HG03520 (cell line): Measurements from ENCODE around the gene TNNI3.
"Not testable (repeated sequence)": the region's sequence is repeated elsewhere in the genome, so short reads cannot be mapped to it uniquely, and the experiment has no call there.

Experiments
- ATAC-seq: cut with Tn5 transposase; IDR thresholded peaks from one replicate; pipeline ENCODE4 v1.9.1; 2021; ENCODE audit warnings: mild to moderate bottlenecking, moderate library complexity; ENCODE audit not compliant: unreplicated experiment

Gene TNNI3

DNA sequence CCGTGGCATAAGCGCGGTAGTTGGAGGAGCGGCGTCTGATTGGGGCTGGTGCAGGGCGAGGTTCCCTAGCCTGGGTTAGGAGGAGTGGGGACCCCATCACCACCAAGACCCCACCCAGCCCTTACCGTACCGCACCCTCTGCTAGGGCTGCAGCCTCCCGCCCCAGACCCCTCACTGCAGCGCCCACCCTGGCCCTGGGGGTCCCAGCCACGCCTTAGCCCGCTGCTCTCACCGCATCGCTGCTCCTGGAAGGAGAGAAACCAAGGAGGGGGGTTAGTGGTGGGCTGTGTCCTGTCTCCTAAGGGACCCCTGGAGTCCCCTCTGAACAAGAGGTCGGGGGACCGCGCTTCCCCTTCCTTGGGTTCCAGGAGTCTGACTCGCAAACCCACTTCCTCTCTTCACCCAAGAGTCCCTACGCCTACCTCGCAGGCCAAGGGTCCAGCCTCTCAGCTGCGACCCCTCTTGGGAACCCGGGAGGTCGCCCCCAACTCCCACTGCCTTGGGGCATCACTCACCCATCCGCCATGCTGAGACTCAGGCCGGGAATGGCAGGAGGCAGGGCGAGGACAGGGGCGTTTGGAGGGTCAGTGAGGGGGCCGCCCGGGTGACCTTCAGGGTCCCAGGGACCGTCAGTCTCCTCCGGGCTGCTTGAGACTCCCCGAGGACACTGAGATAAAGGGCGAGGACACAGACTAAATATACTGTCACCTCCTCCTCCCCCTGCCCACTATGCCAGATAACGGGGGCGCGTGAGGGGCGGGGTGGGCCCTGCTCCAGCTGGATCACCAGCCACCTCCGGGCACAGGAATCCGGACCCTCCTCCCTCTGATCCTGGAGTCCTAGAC lies at the start of gene TNNI3:
Gene TNNI3, minus strand, starts transcription at position 669 of the 845 bp plus-strand sequence. Its CDS starts 143 bp downstream, at position 526.
- no peak for ATAC-seq

DNA sequence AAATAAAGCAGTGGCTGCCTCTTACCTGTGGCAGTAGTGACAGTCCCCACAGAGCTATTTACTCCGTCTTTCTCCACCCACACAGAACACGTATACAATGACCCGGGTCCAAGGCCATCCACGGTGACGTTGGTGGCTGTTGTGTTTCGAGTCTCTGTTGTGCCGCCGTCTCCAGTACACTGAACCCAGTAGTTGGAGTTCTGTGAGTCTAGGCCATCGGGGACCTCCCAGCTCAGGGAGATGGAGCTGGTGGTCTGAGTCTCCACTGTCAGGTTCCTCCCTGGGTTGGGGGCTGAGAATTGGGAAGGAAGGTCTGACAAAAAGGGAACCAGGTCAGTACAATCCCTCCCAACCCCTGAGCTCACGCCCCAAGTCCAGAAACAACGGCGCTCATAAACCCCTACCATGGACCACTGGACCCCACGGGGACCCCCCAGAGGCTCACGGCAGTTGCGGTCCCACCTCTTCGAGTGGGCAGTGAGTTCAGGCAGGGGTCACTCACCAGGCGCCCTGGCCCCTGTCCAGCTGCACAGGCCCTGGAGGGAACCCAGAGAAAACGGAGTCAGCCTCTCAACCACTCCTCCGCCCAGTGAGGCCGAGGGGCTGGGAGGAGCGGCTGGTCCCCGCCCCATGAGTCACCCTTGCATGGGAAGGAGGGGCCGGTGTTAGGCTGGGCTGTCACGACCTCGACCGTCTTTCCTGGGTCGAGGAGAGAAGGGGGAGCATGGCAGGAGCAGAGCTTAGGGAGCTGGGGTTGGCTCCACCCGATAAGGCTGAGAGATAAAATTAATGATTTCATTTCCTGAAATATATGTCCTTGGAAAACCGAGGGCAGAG lies 49.4 kb upstream of the TNNI3 start:
- ATAC-seq = no peak

DNA sequence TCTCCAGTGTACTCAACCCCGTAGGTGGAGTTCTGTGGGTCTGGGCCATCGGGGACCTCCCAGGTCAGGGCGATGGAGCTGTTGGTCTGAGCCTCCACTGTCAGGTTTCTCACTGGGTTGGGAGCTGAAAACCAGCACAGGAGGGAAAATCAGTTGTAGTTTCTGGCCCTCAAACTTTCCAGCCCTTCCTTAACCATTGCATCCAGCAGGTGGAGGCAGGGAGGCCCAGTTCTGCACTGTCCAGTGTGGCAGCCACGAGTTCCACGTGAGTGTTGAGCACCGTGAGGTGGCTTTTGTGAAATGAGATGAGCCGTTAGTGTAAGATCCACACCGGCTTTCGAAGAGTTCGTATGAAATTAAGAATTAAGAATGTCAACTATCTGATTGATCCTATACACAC lies 44.7 kb upstream of the TNNI3 start:
- ATAC-seq = not testable (repeated sequence)

DNA sequence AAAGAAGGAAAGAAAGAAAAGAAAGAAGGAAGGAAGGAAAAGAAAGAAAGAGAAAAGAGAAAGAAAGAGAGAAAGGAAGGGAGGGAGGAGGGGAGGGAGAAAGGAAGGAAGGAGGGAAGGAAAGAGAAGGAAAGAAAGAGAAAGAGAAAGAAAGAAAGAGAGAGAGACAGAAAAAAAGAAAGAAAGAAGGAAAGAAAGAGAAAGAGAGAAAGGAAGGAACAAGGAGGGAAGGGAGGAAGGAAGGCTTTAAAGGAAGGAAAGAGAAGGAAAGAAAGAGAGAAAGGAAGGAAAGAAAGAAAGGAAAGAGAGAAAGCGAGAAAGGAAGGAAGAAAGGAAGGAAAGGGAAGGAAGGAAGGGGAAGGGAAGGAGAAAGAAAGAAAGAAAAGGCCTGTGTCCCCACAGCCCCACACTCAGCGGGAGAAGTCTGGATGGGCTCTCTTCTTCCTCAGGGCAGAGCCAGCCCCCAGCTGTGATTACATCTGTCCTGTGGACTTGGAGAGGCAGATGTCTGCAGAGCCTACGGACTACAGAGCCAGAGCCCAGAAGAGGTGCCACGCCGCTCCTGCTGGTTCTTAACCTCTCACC lies 42.2 kb upstream of the TNNI3 start:
- ATAC-seq = no peak

DNA sequence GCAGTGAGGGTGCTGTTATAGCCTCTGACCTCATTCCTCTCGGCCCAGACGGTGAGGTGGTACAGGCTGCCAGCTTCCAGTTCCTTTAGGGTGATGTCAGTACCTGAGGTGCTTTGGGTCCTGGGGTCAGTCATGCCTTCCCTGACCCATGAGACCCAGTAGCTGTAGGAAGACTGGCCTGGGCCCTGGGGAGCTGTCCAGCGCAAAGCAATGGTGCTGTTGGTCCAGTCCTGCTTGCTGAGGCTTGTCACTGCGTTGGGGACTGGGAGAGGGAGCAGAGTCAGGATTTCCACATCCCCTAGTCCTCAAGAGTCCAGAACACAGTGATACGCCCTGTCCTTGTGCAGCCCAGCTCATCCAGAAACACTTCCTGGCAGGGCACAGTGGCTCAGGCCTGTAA lies 41.1 kb upstream of the TNNI3 start:
- no peak for ATAC-seq

DNA sequence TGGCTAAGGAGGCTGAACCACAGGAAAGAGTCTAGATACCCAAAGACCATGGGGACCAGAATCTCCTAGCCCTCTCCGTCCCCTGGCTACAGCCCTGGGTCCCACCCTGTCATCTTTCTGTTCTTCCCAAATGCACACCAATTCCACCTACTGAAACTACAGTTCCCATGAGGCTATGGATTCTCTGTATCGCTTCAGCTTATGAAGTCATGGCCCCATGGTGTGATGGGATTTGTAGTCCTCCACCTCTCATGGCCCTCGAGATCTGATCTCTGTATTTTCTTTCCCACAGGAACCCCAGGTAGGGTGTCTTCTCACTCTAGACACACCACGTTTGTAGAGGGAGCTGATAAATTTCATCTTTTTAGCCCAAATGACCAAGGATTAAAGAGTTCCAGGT lies 40.0 kb upstream of the TNNI3 start:
- no peak for ATAC-seq

DNA sequence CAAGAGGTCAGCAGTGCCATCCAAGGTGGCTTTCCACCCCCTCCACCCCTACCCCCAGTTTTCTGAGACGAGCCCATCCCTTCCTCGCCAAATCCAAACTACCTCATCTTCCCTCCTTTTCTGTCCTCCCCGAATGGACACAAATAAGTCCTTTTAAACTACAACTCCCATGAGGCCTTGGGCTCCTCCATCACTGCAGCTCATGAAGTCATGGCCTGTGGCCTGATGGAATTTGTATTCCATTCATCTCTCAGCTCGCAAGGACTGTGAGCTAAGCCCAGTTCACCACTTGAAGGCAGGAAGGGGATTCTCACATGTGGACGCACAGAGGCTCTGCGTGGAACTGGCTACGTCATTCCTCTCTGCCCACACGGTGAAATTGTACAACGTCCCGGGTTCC lies 39.3 kb upstream of the TNNI3 start:
- ATAC-seq = no peak

DNA sequence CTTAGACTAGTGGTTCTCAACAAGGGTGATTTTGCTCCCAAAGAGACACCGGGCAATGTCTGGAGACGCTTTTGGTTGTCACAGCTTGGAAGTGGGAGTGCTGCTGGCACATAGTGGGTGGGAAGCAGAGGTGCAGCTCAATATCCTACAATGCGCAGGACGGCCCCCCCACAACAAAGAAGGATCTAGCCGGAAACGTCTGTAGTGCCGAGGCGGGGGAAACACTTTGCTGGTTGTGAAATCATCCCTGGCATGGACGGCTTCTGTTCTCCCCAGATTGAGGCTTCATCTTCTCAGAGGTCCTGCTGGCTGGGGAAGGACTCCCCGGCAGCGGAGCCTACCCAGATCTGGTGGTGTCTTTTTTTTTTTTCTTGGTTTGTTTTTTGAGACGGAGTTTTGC lies 35.9 kb upstream of the TNNI3 start:
- no peak for ATAC-seq

DNA sequence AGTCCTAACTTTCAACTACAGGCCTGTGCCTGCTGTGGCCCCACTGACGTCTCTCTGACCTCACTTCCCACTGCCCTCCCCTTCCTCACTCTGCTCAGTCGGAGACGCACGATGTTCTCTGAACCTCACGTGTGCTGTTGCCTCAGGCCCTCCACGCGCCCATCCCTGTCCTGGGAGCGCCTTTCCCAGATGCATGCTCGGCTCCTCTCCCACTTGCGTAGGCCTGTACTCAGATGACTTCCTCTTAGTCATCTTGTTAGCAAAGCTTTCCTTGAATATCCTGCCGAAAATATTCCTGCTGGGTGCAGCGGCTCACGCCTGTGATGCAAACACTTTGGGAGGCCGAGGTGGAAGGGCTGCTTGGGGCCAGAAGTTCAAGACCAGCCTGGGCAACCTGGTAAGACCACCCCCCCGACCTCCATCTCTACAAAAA lies 31.9 kb upstream of the TNNI3 start:
- ATAC-seq = no peak

DNA sequence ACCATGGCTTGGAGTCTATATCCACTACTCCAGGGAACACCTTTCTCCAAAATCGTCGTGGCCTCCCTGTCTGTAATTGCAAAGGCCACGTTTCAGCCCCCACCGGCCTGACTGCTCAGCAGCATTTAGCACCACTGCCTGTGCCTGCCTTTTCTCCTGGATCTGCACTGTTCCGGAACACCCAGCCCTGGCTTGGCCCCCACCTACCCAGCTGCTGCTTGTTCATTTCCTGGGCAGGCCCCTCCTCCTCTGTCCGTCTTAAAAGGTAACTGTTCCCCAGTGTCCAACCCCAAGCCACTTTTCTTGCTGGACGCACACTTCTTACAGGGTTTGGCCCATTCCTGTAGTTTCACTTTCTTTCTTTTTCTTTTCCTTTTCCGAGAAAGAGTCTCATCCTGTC lies 31.1 kb upstream of the TNNI3 start:
- ATAC-seq = no peak

DNA sequence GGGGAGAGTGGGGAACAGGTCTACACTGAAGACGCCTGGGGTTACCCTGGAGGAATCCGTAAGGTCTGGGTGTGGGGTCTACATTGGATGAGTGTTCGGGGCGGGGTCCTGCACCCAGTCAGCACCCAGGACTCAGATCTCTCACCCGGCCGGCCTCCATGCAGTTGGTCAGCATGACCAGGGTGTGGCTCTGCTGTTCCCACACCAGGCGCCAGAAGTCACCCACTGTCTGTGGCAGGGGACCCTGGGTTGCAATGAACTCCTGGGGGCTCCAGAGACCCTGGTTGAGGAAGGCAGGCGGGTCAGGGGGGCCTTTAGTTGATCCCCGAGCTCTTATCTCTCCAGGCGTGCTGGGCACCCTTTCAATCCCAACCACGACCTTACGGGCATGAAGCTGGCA lies 28.5 kb upstream of the TNNI3 start:
- ATAC-seq = no peak

DNA sequence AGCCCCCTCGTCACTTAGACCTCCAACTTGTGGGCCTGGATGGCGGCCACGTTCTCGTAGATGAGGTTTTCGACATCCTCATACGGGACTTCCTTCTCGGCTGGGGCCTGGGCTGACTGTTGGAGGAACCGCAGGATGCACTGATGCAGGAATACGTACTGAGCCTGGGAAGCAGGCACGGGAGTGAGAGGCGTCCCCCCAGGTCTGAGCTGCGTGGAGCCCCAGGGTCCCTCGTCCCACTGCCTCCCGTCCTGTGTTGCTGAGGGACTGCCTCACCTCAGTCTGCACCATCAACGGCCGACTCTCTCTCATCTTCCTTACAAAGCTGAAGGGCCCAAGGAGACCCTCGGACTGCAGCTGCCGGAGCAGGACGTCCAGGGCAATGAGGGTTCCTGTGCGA lies 24.2 kb upstream of the TNNI3 start:
- no peak for ATAC-seq

DNA sequence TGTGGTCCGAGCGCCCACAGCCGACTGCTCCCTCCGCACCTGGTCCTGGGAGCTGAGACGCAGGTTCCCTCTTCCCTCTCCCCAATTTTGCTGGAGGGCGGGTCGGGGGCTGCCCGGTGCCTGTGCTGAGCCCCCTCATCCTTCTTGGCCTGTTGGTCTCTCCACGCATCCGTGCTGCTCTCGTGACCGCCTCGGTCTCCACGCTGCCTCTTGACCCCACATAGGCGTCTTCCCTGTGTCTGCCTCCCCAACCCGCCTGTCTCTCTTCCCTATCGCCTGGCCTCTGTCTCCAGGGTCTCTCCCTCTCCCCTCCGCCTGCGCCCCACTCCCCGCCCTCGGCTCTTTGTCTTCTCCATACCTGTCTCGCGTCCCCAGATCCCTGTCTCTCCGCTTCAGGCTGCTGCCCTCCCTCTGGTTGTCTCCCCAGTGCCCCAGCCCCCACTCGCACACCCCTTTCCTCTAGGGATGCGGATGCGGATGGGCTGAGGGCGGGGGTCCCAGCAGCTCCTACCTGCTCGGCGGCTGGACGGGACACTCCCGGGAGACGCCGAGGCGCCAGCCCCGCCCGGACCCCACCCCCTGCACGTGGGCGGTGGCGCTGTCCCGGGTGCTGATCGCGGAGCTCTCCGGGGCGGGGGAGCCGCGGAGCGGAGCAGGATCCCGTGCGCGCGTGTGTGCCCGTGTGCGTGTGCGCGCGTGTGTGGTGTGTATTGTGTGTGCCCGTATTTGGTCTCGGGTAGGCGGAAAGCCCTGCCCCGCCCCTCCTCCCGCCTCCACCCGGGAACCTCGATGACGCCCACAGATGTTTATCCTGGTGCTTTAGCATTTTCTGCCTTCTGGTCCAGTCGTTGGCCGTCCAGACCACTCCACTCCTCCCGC lies 22.3 kb upstream of the TNNI3 start, which contains the start of gene SYT5:
Gene SYT5, minus strand, starts transcription at position 684 of the 879 bp plus-strand sequence. CDS start 1,248 bp downstream, outside the sequence.
- no peak for ATAC-seq

DNA sequence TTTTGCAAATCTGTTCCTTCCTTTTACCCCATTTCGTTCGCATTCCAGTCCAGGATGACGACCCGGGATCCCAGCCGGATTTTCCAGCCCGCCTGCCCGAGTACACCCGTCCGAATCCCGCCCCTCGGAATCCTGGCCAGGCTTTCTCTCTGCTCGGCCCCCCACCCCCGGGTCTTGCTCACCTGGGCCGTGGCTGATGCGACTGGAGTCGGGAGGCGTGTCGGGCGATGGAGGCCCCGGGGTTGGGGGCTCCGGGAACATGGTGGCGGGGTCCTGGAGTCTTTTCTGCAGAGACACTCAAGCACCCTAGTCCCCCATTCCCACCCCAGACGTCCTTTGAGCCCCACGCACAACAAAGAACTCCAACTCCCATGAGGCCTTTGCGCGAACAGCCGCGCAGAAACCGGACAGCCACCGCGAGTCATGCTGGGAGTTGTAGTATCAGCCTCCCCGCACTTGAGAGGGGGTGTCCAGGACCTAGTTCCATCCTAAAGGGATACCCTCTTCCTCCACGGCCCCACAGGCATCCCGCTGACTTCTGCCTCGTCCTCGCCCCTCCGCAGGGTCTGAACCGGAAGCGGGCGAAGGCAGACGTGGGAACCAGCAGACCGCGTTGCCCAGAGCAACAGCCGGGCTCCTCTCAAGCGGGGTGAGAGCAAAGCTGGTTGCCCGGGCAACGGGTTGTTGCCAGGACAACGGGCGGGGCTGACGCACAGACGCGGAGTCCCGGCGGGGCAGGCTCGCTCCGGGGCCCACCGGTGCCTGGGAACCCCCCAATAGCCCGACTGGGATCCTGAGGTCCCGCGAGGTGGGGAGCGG lies 21.5 kb upstream of the TNNI3 start:
- peak; percentile 69 for ATAC-seq

DNA sequence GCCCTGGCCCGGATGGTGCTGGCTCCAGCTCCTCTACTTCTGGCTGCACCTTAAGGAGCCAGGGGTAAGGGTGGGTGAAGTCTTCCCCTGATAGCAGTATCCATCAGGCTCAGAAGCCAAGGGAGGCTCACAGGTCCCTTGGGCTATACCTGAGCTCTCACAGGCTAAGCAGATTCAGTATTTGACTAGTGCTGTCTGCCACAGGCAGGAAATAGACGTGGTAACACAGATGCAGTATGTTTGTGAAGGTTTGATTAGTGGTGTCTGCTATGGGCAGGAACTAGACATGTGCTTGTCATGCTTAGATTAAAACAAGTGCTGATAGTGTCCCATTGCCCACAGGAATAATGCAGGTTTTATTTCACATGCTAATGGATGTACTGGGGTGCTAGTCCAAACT lies 18.5 kb upstream of the TNNI3 start:
- ATAC-seq = no peak

DNA sequence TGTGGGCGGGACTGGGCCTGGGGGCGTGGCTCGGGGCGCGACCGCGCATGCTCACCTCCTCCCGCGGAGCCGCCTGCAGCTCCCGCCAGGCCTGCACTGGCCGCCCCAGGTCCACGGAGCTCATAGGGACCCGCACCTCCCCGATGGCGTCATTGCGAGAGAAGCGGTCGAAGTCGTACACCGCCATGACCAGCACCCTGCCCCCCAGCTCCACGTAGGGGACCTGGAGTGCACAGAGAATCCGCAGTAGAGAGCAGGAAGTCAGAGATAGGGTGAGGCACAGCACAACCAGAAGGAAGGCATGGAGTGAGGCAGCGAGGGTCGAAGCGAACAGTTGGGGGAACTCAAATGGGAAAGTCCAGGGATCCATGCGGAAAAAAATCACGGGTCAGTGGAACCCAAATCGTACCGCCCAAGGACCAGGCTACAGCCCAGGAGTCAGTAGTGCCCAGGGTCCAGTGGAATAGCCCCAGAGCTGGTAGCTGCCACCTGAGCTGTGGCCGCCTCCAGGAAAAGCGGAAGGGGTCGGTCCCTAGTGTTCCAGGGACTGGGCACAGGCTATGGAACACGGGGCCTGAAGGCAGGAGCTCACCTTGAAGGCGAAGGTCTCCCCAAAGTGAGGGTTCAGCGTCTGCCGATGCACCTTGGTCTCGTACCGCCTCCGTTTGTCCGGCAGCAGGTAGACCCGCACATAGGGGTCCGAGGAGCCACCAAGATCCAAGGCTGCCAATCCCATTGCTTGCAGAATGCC lies 17.8 kb upstream of the TNNI3 start:
- no peak for ATAC-seq

DNA sequence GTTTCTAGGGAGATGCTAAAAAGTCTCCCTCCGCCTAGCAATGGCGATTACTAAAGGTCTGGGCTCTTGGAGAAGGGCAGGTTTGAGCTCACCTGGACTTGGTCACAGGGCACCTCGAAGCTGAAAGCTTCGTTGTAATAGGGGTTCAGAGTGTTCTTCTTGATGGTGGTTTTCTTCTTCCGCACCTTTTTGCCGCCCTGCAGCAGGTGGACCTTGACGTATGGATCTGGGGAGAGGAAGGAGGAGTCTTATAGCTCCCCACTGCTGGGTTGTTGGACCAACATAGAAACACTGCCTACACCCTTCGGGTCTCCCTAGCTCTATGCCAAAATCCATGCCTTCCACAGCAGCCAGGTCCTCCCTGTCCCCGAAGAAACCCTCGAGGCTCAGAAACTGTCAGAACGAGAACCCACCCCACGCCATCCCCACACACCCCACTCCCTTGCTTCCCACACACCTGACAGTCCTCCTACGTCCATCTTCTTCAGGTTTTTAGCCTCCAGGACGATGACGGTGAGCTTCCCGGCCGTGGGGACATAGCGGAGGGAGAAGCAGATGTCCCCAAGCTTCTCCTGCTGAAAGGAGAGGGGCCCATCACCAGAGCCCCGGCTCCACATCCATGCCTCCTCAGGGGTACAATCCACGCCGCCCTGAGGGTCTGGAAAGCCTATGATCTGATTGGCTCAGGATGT lies 17.0 kb upstream of the TNNI3 start:
- no peak for ATAC-seq

DNA sequence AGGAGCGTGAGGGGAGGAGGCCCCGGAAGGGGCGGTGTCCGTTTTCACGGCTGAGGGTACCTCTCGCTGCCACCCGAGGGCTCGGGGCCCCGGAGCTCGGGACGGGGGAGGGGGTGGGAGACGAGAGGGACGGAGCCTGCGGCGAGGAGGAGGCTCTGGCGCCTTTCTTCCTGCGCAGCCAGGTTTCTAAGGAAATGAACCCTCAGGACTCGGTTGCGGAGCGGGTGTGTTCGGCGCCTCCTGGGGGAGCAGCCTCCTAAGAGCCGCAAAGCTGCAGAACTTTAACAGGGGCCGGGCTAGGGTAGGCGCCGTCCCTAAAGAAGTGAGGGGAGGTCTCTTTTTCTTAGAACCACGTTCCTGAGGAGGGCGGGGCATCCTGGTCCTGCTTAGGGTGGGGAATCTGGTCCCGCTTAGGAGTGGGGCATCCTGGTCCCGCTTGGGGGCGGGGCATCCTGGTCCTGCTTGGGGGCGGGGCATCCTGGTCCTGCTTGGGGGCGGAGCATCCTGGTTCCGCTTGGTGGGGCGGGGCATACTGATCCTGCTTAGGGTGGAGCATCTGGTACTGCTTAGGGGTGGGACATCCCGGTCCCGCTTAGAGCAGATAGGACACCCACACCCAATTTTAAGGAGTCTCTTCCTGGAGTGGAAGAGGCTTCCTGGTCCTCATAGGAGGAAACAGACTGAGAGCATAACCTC lies 16.3 kb upstream of the TNNI3 start:
- ATAC-seq = no peak
